B cell (primary cell): ENCODE data around the gene TMC5.

ENCODE experiments used
- CTCF ChIP-seq: fragments of 200-600 bp; IDR thresholded peaks from one replicate; pipeline ENCODE4 v1.8.0; 2022; ENCODE audit warnings: antibody characterized with exemption, mild to moderate bottlenecking
- EZH2 ChIP-seq: IDR thresholded peaks from 2 replicates; pipeline ENCODE4 v1.6.1; 2012; ENCODE audit warnings: borderline replicate concordance, low read depth, mild to moderate bottlenecking, moderate library complexity, low read length; ENCODE audit not compliant: insufficient read depth, poor library complexity, severe bottlenecking

- TF ChIP-seq CTCF (no peak), EZH2 (no peak)
These were observed 63.6 kb downstream of the TMC5 start for GRCh38 chr16:19481296-19481695.
